B cell (primary cell): ENCODE data around the gene KLHL3.

Experiments
- EZH2 ChIP-seq: IDR thresholded peaks from 2 replicates; pipeline ENCODE4 v1.6.1; 2012; ENCODE audit warnings: borderline replicate concordance, low read depth, mild to moderate bottlenecking, moderate library complexity, low read length; ENCODE audit not compliant: insufficient read depth, poor library complexity, severe bottlenecking
- TF ChIP-seq, protein P1 (sequence below): fragments of 200-600 bp; IDR thresholded peaks from one replicate; pipeline ENCODE4 v1.8.0; 2022; ENCODE audit warnings: antibody characterized with exemption, mild to moderate bottlenecking

DNA sequence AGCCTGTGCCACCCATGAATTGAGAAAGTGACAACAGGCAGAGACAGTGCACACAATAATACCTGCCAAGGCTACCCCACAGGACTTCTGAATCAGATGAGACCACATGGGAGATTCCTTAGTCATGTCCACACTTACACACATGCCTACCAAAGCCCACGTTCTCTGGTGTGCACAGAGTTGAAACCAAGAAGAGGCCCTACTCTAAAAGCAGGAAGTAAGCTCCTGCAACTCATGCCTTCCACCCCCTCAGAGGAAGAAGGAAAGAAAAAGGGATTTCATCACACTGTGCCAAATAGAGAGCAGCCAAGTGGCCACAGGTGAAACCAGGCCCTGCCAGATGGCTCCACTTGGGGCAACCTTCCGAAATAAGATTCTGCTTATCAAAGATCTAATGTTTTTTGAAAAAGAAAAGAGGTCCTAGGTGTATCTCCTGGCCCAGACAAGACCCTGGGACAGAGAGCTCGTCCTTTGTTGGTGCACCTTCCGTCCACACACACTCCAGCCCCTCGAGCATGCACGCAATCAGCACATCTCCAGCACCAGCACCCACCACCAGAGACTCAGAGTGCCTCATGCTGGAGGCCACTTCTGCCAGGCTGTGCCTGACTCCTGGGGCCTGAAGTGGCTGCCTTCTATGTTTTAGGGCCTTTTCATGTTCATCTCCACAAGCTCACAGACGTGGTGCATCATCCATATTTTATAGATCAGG is 122.2 kb downstream of the KLHL3 start:
- TF ChIP-seq EZH2, result no peak
- TF ChIP-seq, protein P1, sequence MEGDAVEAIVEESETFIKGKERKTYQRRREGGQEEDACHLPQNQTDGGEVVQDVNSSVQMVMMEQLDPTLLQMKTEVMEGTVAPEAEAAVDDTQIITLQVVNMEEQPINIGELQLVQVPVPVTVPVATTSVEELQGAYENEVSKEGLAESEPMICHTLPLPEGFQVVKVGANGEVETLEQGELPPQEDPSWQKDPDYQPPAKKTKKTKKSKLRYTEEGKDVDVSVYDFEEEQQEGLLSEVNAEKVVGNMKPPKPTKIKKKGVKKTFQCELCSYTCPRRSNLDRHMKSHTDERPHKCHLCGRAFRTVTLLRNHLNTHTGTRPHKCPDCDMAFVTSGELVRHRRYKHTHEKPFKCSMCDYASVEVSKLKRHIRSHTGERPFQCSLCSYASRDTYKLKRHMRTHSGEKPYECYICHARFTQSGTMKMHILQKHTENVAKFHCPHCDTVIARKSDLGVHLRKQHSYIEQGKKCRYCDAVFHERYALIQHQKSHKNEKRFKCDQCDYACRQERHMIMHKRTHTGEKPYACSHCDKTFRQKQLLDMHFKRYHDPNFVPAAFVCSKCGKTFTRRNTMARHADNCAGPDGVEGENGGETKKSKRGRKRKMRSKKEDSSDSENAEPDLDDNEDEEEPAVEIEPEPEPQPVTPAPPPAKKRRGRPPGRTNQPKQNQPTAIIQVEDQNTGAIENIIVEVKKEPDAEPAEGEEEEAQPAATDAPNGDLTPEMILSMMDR, result no peak
